Kidney epithelial cell (primary cell): ENCODE results near the gene TRMT112. TPM values are rescaled to one million over a fixed set of nuclear protein-coding genes. Genes with fewer than 3 reads are reported as not detected.
A peak's percentile ranks its signal among the peaks of the same experiment; 100 is the strongest.

Experiments
- DNase-seq: peaks from one replicate; pipeline ENCODE4 v3.0.0-alpha.2; 2010; ENCODE audit warnings: low read depth
- H3K27me3 ChIP-seq: 2 replicates; pipeline ENCODE4 v1.6.0; 2011; ENCODE audit warnings: low read length; ENCODE audit not compliant: control insufficient read depth, insufficient read depth
- H3K36me3 ChIP-seq: 2 replicates; pipeline ENCODE4 v1.5.1; 2011; ENCODE audit warnings: low read length; ENCODE audit not compliant: control insufficient read depth, insufficient read depth
- H3K4me3 ChIP-seq: 2 replicates; pipeline ENCODE4 v1.5.1; 2011; ENCODE audit warnings: low read depth, mild to moderate bottlenecking, control low read depth, low read length
- CTCF ChIP-seq: IDR thresholded peaks from 2 replicates; pipeline ENCODE4 v1.5.1; 2011; ENCODE audit warnings: mild to moderate bottlenecking, moderate library complexity, low read length, control low read depth, inconsistent platforms; ENCODE audit not compliant: insufficient read depth, poor library complexity, severe bottlenecking
- total RNA-seq: library from RNA; depleted of rRNA; stranded (reverse); fragments of >200 nt; gene quantifications from 2 replicates; pipeline ENCODE4 v1.2.3, GENCODE V29; 2015

The TRMT112 gene
- total RNA-seq, 1 donor from 2014 or later, result 366 TPM

- peaks cover 15% of the 10 kb centered on the region for H3K27me3 ChIP-seq
- TF ChIP-seq CTCF, result peak; percentile 87
- DNase-seq, result peak; percentile 63
- peak overlapping the region; percentile 56 for H3K4me3 ChIP-seq
- H3K36me3 ChIP-seq, result peaks cover 1% of the 10 kb centered on the region
Observed at GRCh38 chr11:64304316-64305072, 12.9 kb downstream of the TRMT112 start.

DNA sequence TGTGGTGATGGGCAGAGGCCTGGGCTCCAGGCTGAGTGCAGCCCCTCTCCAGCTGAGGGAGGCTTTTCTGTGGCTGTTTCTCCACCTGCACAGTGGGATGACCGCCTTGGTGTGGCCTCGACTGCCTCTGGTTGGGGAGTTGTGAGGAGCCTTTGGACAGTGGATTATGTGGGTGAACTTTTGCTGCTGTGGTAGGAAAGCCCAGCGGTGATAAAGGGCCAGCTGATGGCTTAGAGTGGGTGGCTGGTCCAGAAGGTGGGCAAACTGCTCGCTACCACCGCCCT, 13.4 kb downstream of the TRMT112 start:
- DNase-seq, result no peak
- Histone ChIP-seq H3K4me3 (no peak overlapping the region), H3K27me3 (peaks cover 20% of the 10 kb centered on the region), H3K36me3 (peaks cover 1% of the 10 kb centered on the region)
- TF ChIP-seq CTCF, result no peak

DNA sequence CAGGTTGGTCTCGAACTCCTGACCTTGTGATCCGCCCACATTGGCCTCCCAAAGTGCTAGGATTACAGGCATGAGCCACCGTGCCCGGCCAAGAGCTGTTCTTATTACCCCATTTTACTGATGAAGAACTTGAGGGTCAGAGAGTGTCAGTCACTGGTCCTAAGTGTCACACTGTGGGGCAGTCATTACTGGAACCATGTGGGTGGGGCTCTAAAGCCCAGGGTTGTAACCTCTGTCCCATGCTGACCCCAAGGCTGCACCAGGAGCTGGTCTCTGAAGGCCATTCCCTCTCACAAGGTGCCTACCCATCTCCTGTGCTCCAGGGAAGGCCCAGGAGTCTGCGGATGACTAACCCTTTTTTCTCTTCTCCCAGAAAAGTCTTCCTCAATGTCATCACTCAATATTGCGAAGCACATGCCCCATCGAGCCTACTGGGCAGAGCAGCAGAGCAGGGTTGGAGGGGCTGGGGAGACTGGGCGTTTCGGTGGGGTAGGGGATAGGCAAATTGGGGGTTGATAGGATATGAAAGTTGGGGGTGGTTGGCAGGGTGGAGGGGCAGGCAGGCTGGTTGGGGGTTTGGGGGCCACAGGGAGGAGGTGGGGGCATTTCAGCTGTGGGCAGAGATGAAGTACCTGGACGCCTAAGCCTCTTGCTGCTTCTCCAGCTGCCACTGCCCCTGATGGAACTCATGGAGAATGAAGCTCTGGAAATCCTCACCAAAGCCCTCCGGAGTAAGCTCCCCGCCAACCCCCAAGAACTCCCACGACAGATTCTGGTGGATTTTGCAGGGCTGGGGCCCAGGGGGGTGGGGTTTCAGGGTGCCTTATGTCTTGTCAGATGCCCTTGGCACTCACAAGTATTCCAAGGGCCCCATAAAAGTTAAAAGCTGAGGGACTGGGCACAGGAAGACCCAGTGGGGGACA, 14.0 kb downstream of the TRMT112 start:
- Histone ChIP-seq H3K27me3 (peaks cover 25% of the 10 kb centered on the region), H3K4me3 (no peak overlapping the region), H3K36me3 (peaks cover 1% of the 10 kb centered on the region)
- no peak for DNase-seq
- no peak for TF ChIP-seq CTCF

- Histone ChIP-seq H3K4me3 (no peak within 1 kb of the TSS), H3K27me3 (peaks cover 59% of the 10 kb centered on the region), H3K36me3 (no peaks in the 10 kb centered on the region)
- no peak for TF ChIP-seq CTCF
- no peak for DNase-seq
Observed at GRCh38 chr11:64299847-64300648, 17.3 kb downstream of the TRMT112 start, which contains the start of gene CATSPERZ. CATSPERZ (plus strand) TSS chr11:64300358; CDS start chr11:64300411, 53 bp downstream.

- TF ChIP-seq CTCF, result no peak
- no peaks in the 10 kb centered on the region for H3K36me3 ChIP-seq
- peaks cover 64% of the 10 kb centered on the region for H3K27me3 ChIP-seq
- H3K4me3 ChIP-seq, result no peak overlapping the region
- DNase-seq, result no peak
Observed at GRCh38 chr11:64298966-64299846, 18.2 kb downstream of the TRMT112 start.
